NT2/D1 (cell line): ENCODE data around the gene FARS2.
"Not testable (repeated sequence)": the region's sequence is repeated elsewhere in the genome, so short reads cannot be mapped to it uniquely, and the experiment has no call there.

Experiments
- DNase-seq: peaks from one replicate; pipeline ENCODE4 v3.0.0-alpha.2; 2011; ENCODE audit warnings: low read depth, low spot score
- H3K27me3 ChIP-seq: 2 replicates; pipeline ENCODE4 v1.6.0; 2011; ENCODE audit warnings: mild to moderate bottlenecking; ENCODE audit not compliant: insufficient read length, insufficient read depth
- H3K36me3 ChIP-seq: 2 replicates; pipeline ENCODE4 v1.6.1; 2011; ENCODE audit warnings: mild to moderate bottlenecking, low read length, mixed read lengths; ENCODE audit not compliant: insufficient read depth, insufficient read length
- H3K4me1 ChIP-seq: 2 replicates; pipeline ENCODE4 v1.5.1; 2011; ENCODE audit not compliant: insufficient read depth, insufficient read length
- H3K4me3 ChIP-seq: 2 replicates; pipeline ENCODE4 v1.5.1; 2011; ENCODE audit warnings: low read depth; ENCODE audit not compliant: insufficient read length
- H3K9ac ChIP-seq: 2 replicates; pipeline ENCODE4 v1.6.0; 2011; ENCODE audit warnings: low read depth; ENCODE audit not compliant: insufficient read length
- H3K9me3 ChIP-seq: 2 replicates; pipeline ENCODE4 v1.5.1; 2011; ENCODE audit warnings: mild to moderate bottlenecking, low read length; ENCODE audit not compliant: insufficient read depth
- SUZ12 ChIP-seq: IDR thresholded peaks from 2 replicates; pipeline ENCODE4 v1.6.1; 2011; ENCODE audit not compliant: insufficient read length, insufficient read depth; ENCODE audit errors: extremely low read depth
- YY1 ChIP-seq: IDR thresholded peaks from 2 replicates; pipeline ENCODE4 v1.6.1; 2011; ENCODE audit not compliant: insufficient read length, insufficient read depth
- ZNF274 ChIP-seq: IDR thresholded peaks from 2 replicates; pipeline ENCODE4 v1.6.1; 2011; ENCODE audit warnings: mild to moderate bottlenecking, low read depth, low read length

FARS2 gene

GRCh38 chr6:5557506-5557905 is 296.2 kb downstream of the FARS2 start:
- TF ChIP-seq SUZ12, result no peak
- TF ChIP-seq YY1, result no peak
- no peak for TF ChIP-seq ZNF274
- Histone ChIP-seq H3K4me3 (no peak overlapping the region), H3K9me3 (no peaks in the 10 kb centered on the region), H3K9ac (no peak overlapping the region), H3K27me3 (no peaks in the 10 kb centered on the region), H3K36me3 (no peaks in the 10 kb centered on the region), H3K4me1 (no peaks in the 10 kb centered on the region)
- DNase-seq, result no peak

GRCh38 chr6:5559651-5560050 is 298.3 kb downstream of the FARS2 start:
- Histone ChIP-seq H3K36me3 (no peaks in the 10 kb centered on the region), H3K4me1 (no peaks in the 10 kb centered on the region), H3K4me3 (no peak overlapping the region), H3K9me3 (no peaks in the 10 kb centered on the region), H3K27me3 (no peaks in the 10 kb centered on the region), H3K9ac (no peak overlapping the region)
- no peak for DNase-seq
- TF ChIP-seq SUZ12, result no peak
- TF ChIP-seq YY1, result no peak
- no peak for TF ChIP-seq ZNF274

- H3K4me1 ChIP-seq, result no peaks in the 10 kb centered on the region
- H3K9me3 ChIP-seq, result no peaks in the 10 kb centered on the region
- DNase-seq, result no peak
- TF ChIP-seq YY1 (no peak), ZNF274 (no peak), SUZ12 (no peak)
- H3K4me3 ChIP-seq, result no peak overlapping the region
- H3K36me3 ChIP-seq, result no peaks in the 10 kb centered on the region
- H3K9ac ChIP-seq, result no peak overlapping the region
- no peaks in the 10 kb centered on the region for H3K27me3 ChIP-seq
Measured at GRCh38 chr6:5562277-5562676, 301.0 kb downstream of the FARS2 start.

- no peak for DNase-seq
- Histone ChIP-seq H3K9me3 (no peaks in the 10 kb centered on the region), H3K4me1 (no peaks in the 10 kb centered on the region), H3K4me3 (no peak overlapping the region), H3K36me3 (no peaks in the 10 kb centered on the region), H3K27me3 (no peaks in the 10 kb centered on the region), H3K9ac (no peak overlapping the region)
- no peak for TF ChIP-seq SUZ12
- no peak for TF ChIP-seq ZNF274
- no peak for TF ChIP-seq YY1
Measured at GRCh38 chr6:5563086-5563485, 301.8 kb downstream of the FARS2 start.

- not testable (repeated sequence) for DNase-seq, H3K27me3 ChIP-seq, H3K36me3 ChIP-seq, H3K9ac ChIP-seq, H3K4me1 ChIP-seq, H3K9me3 ChIP-seq, H3K4me3 ChIP-seq
Measured at GRCh38 chr6:5564746-5565145, 303.4 kb downstream of the FARS2 start.

GRCh38 chr6:5565971-5566370 is 304.7 kb downstream of the FARS2 start:
- Histone ChIP-seq H3K36me3 (no peaks in the 10 kb centered on the region), H3K9me3 (no peaks in the 10 kb centered on the region), H3K4me3 (no peak overlapping the region), H3K27me3 (no peaks in the 10 kb centered on the region), H3K9ac (no peak overlapping the region), H3K4me1 (peaks cover 3% of the 10 kb centered on the region)
- no peak for DNase-seq
- TF ChIP-seq YY1, result no peak
- no peak for TF ChIP-seq SUZ12
- TF ChIP-seq ZNF274, result no peak

- H3K4me3 ChIP-seq, result no peak overlapping the region
- H3K4me1 ChIP-seq, result peaks cover 3% of the 10 kb centered on the region
- no peaks in the 10 kb centered on the region for H3K27me3 ChIP-seq
- no peak for DNase-seq
- TF ChIP-seq ZNF274 (no peak), SUZ12 (no peak), YY1 (no peak)
- no peak overlapping the region for H3K9ac ChIP-seq
- no peaks in the 10 kb centered on the region for H3K9me3 ChIP-seq
- no peaks in the 10 kb centered on the region for H3K36me3 ChIP-seq
Measured at GRCh38 chr6:5566718-5567117, 305.4 kb downstream of the FARS2 start.

GRCh38 chr6:5567352-5567751 is 306.0 kb downstream of the FARS2 start:
- no peak overlapping the region for H3K9ac ChIP-seq
- no peak for TF ChIP-seq YY1
- TF ChIP-seq ZNF274, result no peak
- TF ChIP-seq SUZ12, result no peak
- no peak overlapping the region for H3K4me3 ChIP-seq
- H3K9me3 ChIP-seq, result no peaks in the 10 kb centered on the region
- H3K4me1 ChIP-seq, result peaks cover 3% of the 10 kb centered on the region
- DNase-seq, result no peak
- H3K27me3 ChIP-seq, result no peaks in the 10 kb centered on the region
- no peaks in the 10 kb centered on the region for H3K36me3 ChIP-seq
